HG03354 (cell line): Measurements from ENCODE around the gene ANKRD55.
"Not testable (repeated sequence)": the region's sequence is repeated elsewhere in the genome, so short reads cannot be mapped to it uniquely, and the experiment has no call there.

Source experiments
- ATAC-seq: cut with Tn5 transposase; IDR thresholded peaks from one replicate; pipeline ENCODE4 v1.9.1; 2021; ENCODE audit warnings: mild to moderate bottlenecking; ENCODE audit not compliant: unreplicated experiment, poor library complexity, severe bottlenecking

ANKRD55 gene

GRCh38 chr5:56090793-56091460, 142.2 kb downstream of the ANKRD55 start:
- ATAC-seq: no peak

- ATAC-seq: peak; percentile 83
Measured at GRCh38 chr5:56088967-56089829, 143.9 kb downstream of the ANKRD55 start.

DNA sequence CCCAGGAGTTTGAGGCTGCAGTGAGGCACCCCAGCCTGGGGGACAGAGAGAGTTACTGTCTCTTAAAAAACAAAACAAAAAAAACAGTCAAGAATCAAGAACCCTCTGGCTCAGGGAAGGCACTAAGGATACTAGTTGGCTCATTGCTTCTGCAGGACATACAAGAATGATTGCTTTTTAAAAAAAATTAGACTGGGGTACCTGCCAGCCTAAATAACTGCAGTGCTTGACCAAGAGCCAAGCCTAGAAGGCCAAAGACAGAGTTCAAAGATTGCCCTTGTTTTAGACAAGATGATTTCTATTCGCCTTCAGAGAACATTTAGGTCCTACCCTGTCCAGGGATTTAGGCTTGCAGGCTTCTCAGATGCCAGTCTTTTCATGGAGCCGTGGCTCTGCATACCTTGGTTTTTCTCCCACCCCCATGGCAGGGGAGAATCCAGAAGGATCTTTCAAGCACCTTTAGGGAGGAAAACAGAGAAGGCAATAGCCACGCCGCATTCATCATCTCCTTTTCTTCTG, 144.6 kb downstream of the ANKRD55 start:
- no peak for ATAC-seq

GRCh38 chr5:56085193-56085592, 147.9 kb downstream of the ANKRD55 start:
- no peak for ATAC-seq

DNA sequence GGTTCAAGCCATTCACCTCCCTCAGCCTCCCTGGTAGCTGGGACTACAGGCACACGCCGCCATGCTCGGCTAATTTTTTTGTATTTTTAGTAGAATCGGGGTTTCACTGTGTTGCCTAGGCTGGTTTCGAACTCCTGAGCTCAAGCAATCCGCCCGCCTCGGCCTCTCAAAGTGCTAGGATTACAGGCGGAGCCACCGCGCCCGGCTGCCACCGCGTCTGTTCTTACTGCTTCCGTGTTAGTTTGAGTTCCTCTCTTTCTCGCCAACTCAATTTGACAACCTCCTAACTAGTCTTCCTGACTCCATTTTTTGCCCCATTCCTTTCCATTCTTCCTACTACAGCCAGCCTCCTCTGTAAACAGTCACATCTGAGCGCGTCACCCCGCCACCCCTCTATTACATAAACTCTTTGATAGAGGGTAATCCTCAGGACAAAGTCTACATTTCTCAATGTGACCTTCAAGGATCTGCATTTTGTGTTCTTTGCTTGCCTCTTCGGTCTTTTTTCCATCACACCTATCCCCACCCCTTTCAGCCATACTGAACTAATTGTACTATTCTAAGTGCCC, 149.8 kb downstream of the ANKRD55 start:
- no peak for ATAC-seq

- ATAC-seq: peak; percentile 57
Measured at GRCh38 chr5:56081053-56081642, 152.0 kb downstream of the ANKRD55 start.

GRCh38 chr5:56080375-56081052, 152.6 kb downstream of the ANKRD55 start:
- peak; percentile 80 for ATAC-seq

DNA sequence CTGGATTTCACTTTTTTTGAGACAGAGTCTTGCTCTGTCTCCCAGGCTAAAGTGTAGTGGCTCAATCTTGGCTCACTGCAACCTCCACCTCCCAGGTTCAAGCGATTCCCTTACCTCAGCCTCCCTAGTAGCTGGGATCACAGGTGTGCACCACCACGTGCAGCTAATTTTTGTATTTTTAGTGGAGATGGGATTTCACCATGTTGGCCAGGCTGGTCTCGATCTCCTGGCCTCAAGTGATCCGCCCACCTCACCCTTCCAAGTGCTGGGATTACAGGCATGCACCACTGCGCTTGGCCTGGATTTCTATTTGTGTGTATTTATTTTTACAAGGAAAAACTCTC, 154.0 kb downstream of the ANKRD55 start:
- ATAC-seq: not testable (repeated sequence)

DNA sequence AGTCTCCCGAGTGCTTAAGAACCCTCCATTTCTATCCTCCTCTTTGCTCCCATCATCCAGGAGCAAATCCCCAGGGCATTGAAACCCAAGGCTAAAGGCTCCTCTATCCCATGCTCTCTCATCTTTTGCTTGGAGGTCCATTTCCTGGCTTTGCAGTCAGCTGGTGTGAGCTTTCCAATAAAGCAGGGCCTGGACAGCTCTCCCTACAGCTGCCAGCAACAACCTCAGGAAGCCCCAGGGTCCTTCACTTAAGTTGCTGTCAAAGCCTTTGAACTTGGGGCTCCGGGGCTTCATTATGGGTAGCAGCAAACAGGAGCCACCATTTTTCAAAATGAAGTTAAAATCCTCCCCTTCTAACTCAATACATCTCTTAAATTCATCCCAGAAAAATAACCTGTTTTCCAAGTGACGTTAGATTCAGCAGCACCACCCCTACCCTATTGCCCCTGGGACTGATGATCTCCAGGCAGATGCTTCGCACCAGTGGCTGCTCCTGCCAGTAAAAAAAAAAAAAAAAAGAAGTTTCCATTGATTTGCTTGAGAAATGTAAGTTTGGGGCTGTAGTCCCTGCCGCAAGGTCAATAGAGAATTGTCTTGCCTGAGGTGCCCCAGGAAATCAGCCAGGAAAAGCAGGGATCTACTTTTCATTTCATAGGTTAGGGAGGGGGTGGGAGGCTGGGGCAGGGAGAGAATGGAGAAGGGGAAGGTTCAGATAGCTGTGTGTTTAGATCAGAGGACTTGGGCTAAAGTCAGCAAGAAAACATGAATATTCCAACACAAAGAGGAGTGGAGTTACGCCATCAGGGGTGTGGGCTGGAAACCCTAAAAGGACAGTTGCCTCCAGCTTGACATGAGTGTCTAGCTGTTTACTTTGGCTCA, 154.6 kb downstream of the ANKRD55 start:
- no peak for ATAC-seq

- ATAC-seq: no peak
Measured at GRCh38 chr5:56077796-56078233, 155.3 kb downstream of the ANKRD55 start.

GRCh38 chr5:56076486-56076885, 156.6 kb downstream of the ANKRD55 start:
- ATAC-seq: no peak

GRCh38 chr5:56075361-56075760, 157.8 kb downstream of the ANKRD55 start:
- no peak for ATAC-seq

DNA sequence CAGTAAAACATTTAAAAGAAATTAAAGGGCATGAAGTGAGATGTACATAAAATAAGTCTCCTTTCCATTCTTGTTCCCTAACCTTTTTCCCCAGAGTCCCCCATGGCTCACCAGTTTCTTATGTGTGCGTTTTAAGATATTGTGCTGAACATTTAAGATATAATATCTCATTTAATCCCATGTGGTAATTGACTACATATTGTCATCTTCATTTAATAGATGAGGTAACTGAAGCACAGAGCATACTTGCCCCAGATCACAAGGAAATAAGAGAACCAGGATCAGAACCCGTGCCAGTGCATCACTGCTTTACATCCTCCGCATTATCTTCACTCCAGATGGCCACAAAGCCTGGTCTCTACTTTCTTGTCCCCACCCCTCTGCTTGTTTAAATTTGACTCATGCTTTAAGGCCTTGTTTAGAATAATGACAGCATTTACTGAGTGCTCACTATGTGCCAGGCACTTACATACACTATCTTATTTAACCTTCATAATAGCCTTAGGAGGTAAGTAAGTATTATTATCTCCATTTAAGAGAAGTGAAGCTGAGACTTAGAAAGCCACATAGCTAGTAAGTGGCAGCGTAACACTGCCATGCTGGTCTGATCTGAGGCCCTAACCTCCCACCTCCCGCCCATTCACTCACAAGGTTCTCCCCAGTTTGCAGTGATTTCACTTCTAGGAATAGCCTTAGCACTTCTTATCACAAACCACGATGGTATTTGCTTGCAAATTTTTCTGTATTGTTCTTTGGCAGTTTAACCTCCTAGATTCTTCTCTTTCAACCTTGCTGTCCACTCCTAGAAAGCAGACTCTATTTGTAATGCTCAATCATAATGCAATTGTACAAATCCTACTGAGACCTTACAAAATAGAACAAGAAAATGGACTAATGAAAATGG, 160.0 kb downstream of the ANKRD55 start:
- ATAC-seq: no peak

DNA sequence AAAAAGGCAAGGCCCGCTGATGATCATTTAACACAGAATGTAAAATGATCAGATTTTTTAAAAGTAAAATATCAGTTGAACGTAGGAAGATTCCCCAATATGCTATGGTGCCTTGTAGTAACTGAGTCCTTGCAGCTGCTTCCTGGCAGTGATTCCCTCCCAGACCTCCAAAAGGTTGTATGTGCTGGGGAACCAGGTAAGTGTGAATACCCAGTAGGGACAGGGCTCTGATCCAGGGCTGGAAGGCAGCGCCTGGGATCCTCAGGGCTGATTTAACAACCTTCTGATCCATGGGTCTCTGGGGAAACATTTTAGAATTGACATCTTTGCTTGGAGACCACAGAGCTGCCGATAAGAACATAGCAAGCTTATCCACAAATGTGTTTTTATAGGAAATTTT, 161.7 kb downstream of the ANKRD55 start:
- ATAC-seq: no peak

DNA sequence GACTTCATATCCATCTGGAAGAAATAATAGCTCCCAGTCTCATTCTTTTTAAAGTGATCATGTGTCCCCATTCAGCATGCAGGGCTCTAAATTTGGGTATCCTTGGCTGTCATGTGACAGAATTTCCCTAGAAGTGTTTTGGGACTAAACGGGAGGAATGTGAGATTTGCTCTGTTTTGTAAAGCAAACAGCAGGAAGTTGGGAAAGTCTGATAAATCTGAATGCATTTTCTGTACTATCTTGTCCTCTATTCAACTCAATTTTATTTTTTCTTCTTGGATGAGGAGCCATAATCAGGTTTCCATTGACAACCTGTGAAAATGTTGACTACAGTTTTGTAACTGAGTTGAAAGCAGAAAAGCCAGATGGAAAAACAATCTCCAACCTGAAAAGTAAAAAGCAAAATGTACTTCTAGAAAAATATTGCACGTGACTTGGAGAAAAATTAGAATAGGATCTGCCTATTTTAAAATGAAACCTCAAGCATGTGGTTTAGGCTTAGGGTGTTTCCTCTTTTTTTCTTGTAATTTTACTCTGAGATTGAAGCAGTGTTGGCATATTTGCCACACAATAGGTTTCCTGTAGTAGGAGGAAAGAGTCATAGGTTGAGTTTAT, 162.2 kb downstream of the ANKRD55 start:
- no peak for ATAC-seq

DNA sequence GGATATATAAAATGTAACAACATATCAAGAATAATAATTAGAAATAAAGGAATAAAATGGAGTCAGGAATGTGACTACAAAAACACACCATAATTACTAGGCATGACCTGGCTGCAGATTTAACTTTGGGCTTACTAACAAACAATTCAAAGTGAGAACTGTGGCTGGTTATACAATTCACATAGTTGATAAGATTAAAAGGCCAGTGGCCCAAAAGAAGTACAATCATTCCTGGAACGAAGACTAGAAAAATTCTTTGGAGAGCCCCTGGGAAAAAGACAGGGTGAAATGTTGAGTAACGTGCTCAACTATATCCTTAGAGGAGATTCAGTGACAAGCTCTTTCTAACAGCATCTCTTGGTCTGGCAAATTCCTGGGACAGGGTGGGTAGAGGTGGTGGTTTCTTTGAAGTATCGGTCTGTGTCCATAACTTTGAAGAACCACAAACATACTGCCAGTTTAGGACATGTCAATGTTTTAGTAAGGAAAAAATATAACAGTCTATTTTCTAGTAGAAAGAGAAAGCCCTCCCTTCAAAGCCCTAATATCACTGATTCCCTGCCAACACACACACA, 163.4 kb downstream of the ANKRD55 start:
- no peak for ATAC-seq

DNA sequence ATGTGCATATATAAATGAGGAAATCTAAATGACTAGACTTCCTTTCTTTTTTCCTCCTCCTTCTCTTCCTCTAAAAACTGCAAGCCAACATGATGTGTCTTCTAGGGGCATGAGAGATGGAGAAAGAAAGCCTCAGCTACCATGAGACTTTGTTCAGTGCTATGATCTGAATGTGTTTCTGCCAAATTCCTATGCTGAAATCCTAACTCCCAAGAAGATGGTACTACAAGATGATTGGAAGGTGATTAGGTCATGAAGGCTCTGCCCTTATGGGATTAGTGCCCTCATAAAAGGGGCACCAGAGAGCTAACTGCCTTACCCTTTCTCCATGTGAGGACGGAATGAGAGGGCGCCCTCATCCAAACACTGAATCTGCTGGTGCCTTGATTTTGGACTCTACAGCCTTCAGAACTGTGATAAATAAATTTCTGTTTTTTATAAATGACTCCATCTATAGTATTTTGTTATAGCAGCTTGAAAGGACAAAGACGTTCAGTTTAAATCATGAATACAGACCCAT, 166.1 kb downstream of the ANKRD55 start:
- no peak for ATAC-seq
